Liver (tissue), 9 donors: Measurements from ENCODE around the gene KDM4D. TPM values are rescaled to one million over a fixed set of nuclear protein-coding genes. Genes with fewer than 3 reads are reported as not detected.

Experiments used
- DNase-seq: peaks from one replicate; pipeline ENCODE4 v3.0.0-alpha.2; 2017; ENCODE audit warnings: low spot score
- H3K27ac ChIP-seq, 2 donors: one replicate each; pipeline ENCODE4 v1.7.0; 2013; ENCODE audit warnings: inconsistent platforms in 2 of 2, low read length in 2 of 2, control low read depth in 1 of 2, low read depth in 1 of 2, mild to moderate bottlenecking in 1 of 2
- H3K27me3 ChIP-seq, 4 donors: one replicate each; pipeline versions ENCODE4 v1.6.1 to v1.7.0; 2013; ENCODE audit warnings: low read length in 3 of 4, inconsistent platforms in 1 of 4, mild to moderate bottlenecking in 1 of 4, moderate library complexity in 1 of 4; ENCODE audit not compliant: control insufficient read depth in 4 of 4, insufficient read depth in 4 of 4
- H3K36me3 ChIP-seq, 4 donors: one replicate each; pipeline versions ENCODE4 v1.6.1 to v1.7.0; 2013; ENCODE audit warnings: low read length in 3 of 4, mild to moderate bottlenecking in 3 of 4, low read depth in 1 of 4, moderate library complexity in 1 of 4; ENCODE audit not compliant: control insufficient read depth in 4 of 4, insufficient read depth in 3 of 4
- H3K4me1 ChIP-seq, 4 donors: one replicate each; pipeline versions ENCODE4 v1.6.1 to v1.7.0; 2013; ENCODE audit warnings: low read length in 3 of 4, mild to moderate bottlenecking in 3 of 4, moderate library complexity in 1 of 4; ENCODE audit not compliant: control insufficient read depth in 4 of 4, insufficient read depth in 4 of 4
- H3K4me3 ChIP-seq, 3 donors: one replicate each; pipeline versions ENCODE4 v1.6.1 to v1.7.0; 2013; ENCODE audit warnings: low read length in 3 of 3, control low read depth in 1 of 3, low read depth in 1 of 3, mild to moderate bottlenecking in 1 of 3
- H3K9ac ChIP-seq, 2 donors: one replicate each; pipeline ENCODE4 v1.7.0; 2013; ENCODE audit warnings: low read length in 2 of 2, mild to moderate bottlenecking in 2 of 2, moderate library complexity in 2 of 2, control low read depth in 1 of 2, low read depth in 1 of 2
- H3K9me3 ChIP-seq, 4 donors: one replicate each; pipeline versions ENCODE4 v1.6.1 to v1.7.0; 2013; ENCODE audit warnings: low read length in 3 of 4; ENCODE audit not compliant: control insufficient read depth in 4 of 4
- ATF3 ChIP-seq: IDR thresholded peaks from 2 replicates; pipeline ENCODE4 v1.6.1; 2016; ENCODE audit warnings: antibody characterized with exemption
- CTCF ChIP-seq: fragments of 150-350 bp; IDR thresholded peaks from 2 replicates; pipeline ENCODE4 v1.5.1; 2017; ENCODE audit warnings: improper control_type of control experiment, low read depth, low read length; ENCODE audit not compliant: missing input control
- FOXA1 ChIP-seq: IDR thresholded peaks from 2 replicates; pipeline ENCODE4 v1.6.1; 2016; ENCODE audit warnings: antibody characterized with exemption
- FOXA2 ChIP-seq: IDR thresholded peaks from 2 replicates; pipeline ENCODE4 v1.6.1; 2016; ENCODE audit warnings: antibody characterized with exemption
- GABPA ChIP-seq, 2 donors: IDR thresholded peaks in 1 of 2; conservative IDR thresholded peaks in 1 of 2; 2 replicates each; pipeline ENCODE4 v1.6.1; 2016; ENCODE audit warnings: antibody characterized with exemption in 2 of 2, mild to moderate bottlenecking in 1 of 2, moderate library complexity in 1 of 2
- HNF4G ChIP-seq: IDR thresholded peaks from 2 replicates; pipeline ENCODE4 v1.6.1; 2016; ENCODE audit warnings: antibody characterized with exemption
- JUND ChIP-seq, 2 donors: IDR thresholded peaks; 2 replicates each; pipeline ENCODE4 v1.6.1; 2016; ENCODE audit warnings: antibody characterized with exemption in 2 of 2
- NR2F2 ChIP-seq: IDR thresholded peaks from 2 replicates; pipeline ENCODE4 v1.6.1; 2016; ENCODE audit warnings: antibody characterized with exemption
- RAD21 ChIP-seq, 2 donors: IDR thresholded peaks; 2 replicates each; pipeline ENCODE4 v1.6.1; 2016; ENCODE audit warnings: antibody characterized with exemption in 2 of 2, mild to moderate bottlenecking in 2 of 2
- REST ChIP-seq: IDR thresholded peaks from 2 replicates; pipeline ENCODE4 v1.6.1; 2016; ENCODE audit warnings: antibody characterized with exemption, mild to moderate bottlenecking
- RXRA ChIP-seq, 2 donors: IDR thresholded peaks; 2 replicates each; pipeline ENCODE4 v1.6.1; 2017 to 2018; ENCODE audit warnings: antibody characterized with exemption in 2 of 2, mild to moderate bottlenecking in 1 of 2
- SP1 ChIP-seq: IDR thresholded peaks from 2 replicates; pipeline ENCODE4 v1.6.1; 2018; ENCODE audit warnings: antibody characterized with exemption, mild to moderate bottlenecking
- YY1 ChIP-seq: IDR thresholded peaks from 2 replicates; pipeline ENCODE4 v1.6.1; 2016; ENCODE audit warnings: antibody characterized with exemption, mild to moderate bottlenecking
- polyA plus RNA-seq, 2 donors: library from polyadenylated mRNA; stranded (reverse) in 1 of 2; unstranded in 1 of 2; fragments of 200-250 nt in 1 of 2; fragments of >200 nt in 1 of 2; fragmentation: Nextera tagmentation in 1 of 2; extraction: Ambion mirVana in 1 of 2; gene quantifications; one replicate each; pipeline versions ENCODE4 v1.2.1 to v1.2.3, GENCODE V29; 2013 to 2015
- total RNA-seq, 2 donors: library from RNA; depleted of rRNA; stranded (reverse); fragments of >200 nt; gene quantifications; one replicate each; pipeline ENCODE4 v1.2.3, GENCODE V29; 2014
- donor health status: healthy.
- donor health status: healthy.
- donor health status: healthy.
- donor health status: healthy.
- donor health status: healthy.

KDM4D gene
- total and polyA plus RNA-seq, 4 donors = 0.11 to 0.23 (median 0.17) TPM

- H3K4me1 ChIP-seq = no peaks in the 10 kb centered on the region
- H3K27ac ChIP-seq = no peak overlapping the region
- no peak for DNase-seq
- H3K27me3 ChIP-seq = peaks cover 0 to 13% (median 0%) of the 10 kb centered on the region in 4 donors
- no peak for TF ChIP-seq FOXA2
- TF ChIP-seq HNF4G = no peak
- TF ChIP-seq ATF3 = no peak
- TF ChIP-seq SP1 = no peak
- TF ChIP-seq NR2F2 = no peak
- TF ChIP-seq RAD21 (IDR thresholded peaks at IDR 0.05) = no peak
- TF ChIP-seq FOXA1 = no peak
- no peak for TF ChIP-seq RXRA (IDR thresholded peaks at IDR 0.05)
- no peak for TF ChIP-seq CTCF
- TF ChIP-seq GABPA (IDR thresholded peaks at IDR 0.05 in 1 of 2, conservative IDR thresholded peaks at IDR 0.05 in 1 of 2) = no peak
- TF ChIP-seq REST = no peak
- no peak for TF ChIP-seq YY1
- TF ChIP-seq JUND (IDR thresholded peaks at IDR 0.05) = no peak
- H3K36me3 ChIP-seq = no peaks in the 10 kb centered on the region
- H3K9ac ChIP-seq = no peak overlapping the region
- no peak overlapping the region for H3K4me3 ChIP-seq
- no peaks in the 10 kb centered on the region for H3K9me3 ChIP-seq
These were observed 72.3 kb downstream of the KDM4D start for GRCh38 chr11:95045812-95046211.

Other genes with a start within 250 kb of the KDM4D start
- 10 to 100 TPM in 1 of 2 donors, 1 to 10 TPM in 1; 5.5 to 29.5 TPM for gene AMOTL1, start 205.4 kb upstream of the KDM4D start, total RNA-seq
- gene AMOTL1, start 205.4 kb upstream of the KDM4D start, polyA plus RNA-seq = 1 to 10 TPM; 2.2 to 8.9 TPM
- gene CWC15, start 153 bp upstream of the KDM4D start, total RNA-seq = 10 to 100 TPM; 19.7 to 22.1 TPM
- 10 to 100 TPM; 17.6 to 47.0 TPM for gene CWC15, start 153 bp upstream of the KDM4D start, polyA plus RNA-seq
- gene KDM4E, start 51.5 kb downstream of the KDM4D start, total RNA-seq = not detected
- gene KDM4E, start 51.5 kb downstream of the KDM4D start, polyA plus RNA-seq = not detected
- not detected for gene KDM4F, start 75.7 kb downstream of the KDM4D start, total RNA-seq
- not detected for gene KDM4F, start 75.7 kb downstream of the KDM4D start, polyA plus RNA-seq
- 10 to 100 TPM; 17.6 to 31.8 TPM for gene SRSF8, start 93.2 kb downstream of the KDM4D start, total RNA-seq
- 10 to 100 TPM; 15.4 to 18.1 TPM for gene SRSF8, start 93.2 kb downstream of the KDM4D start, polyA plus RNA-seq
- 10 to 100 TPM in 1 of 2 donors, 1 to 10 TPM in 1; 6.6 to 35.6 TPM for gene ENDOD1, start 116.1 kb downstream of the KDM4D start, total RNA-seq
- 1 to 10 TPM; 2.2 to 5.1 TPM for gene ENDOD1, start 116.1 kb downstream of the KDM4D start, polyA plus RNA-seq